ENCODE results near the gene PLXNA4. TPM values are rescaled to one million over a fixed set of nuclear protein-coding genes. Genes with fewer than 3 reads are reported as not detected.

The PLXNA4 gene
- total RNA-seq, 1 donor from 2014 or later = 14.0 TPM

- no peaks in the 10 kb centered on the region for H3K4me1 ChIP-seq
- H3K36me3 ChIP-seq = no peaks in the 10 kb centered on the region
- H3K27ac ChIP-seq = no peak overlapping the region
- H3K27me3 ChIP-seq = no peaks in the 10 kb centered on the region
- no peak overlapping the region for H3K4me3 ChIP-seq
- no peaks in the 10 kb centered on the region for H3K9me3 ChIP-seq
- intact Hi-C loops (cut with DNase I) = no loop called here
- no peak for DNase-seq (ENCODE audit: extremely low spot score in 2 of 2)
- TF ChIP-seq CTCF (IDR thresholded peaks at IDR 0.05) (no peak), POLR2A (IDR thresholded peaks at IDR 0.05) (no peak), POLR2AphosphoS5 (IDR thresholded peaks at IDR 0.05; ENCODE audit: insufficient read depth in 1 of 2, low read depth in 1 of 2) (no peak)
Measured at GRCh38 chr7:132561763-132562162, 14.5 kb downstream of the PLXNA4 start.

GRCh38 chr7:132560825-132561529 is 15.3 kb downstream of the PLXNA4 start:
- H3K27ac ChIP-seq = no peak overlapping the region
- no peak for DNase-seq (ENCODE audit: extremely low spot score in 2 of 2)
- intact Hi-C loops (cut with DNase I) = no loop called here

GRCh38 chr7:132560105-132560504 is 16.2 kb downstream of the PLXNA4 start:
- H3K9me3 ChIP-seq = no peaks in the 10 kb centered on the region
- intact Hi-C loops (cut with DNase I) = no loop called here
- DNase-seq (ENCODE audit: extremely low spot score in 2 of 2) = no peak
- H3K27ac ChIP-seq = no peak overlapping the region
- no peaks in the 10 kb centered on the region for H3K27me3 ChIP-seq
- TF ChIP-seq POLR2A (IDR thresholded peaks at IDR 0.05) (no peak), CTCF (IDR thresholded peaks at IDR 0.05) (no peak), POLR2AphosphoS5 (IDR thresholded peaks at IDR 0.05; ENCODE audit: insufficient read depth in 1 of 2, low read depth in 1 of 2) (no peak)
- H3K36me3 ChIP-seq = no peaks in the 10 kb centered on the region
- H3K4me1 ChIP-seq = no peaks in the 10 kb centered on the region
- H3K4me3 ChIP-seq = no peak overlapping the region

More at GRCh38 chr7:132560825-132561529, 15.3 kb downstream of the PLXNA4 start:
- Histone ChIP-seq H3K36me3 (no peaks in the 10 kb centered on the region), H3K27me3 (no peaks in the 10 kb centered on the region), H3K9me3 (no peaks in the 10 kb centered on the region), H3K4me1 (no peaks in the 10 kb centered on the region), H3K4me3 (no peak overlapping the region)
- TF ChIP-seq POLR2AphosphoS5 (IDR thresholded peaks at IDR 0.05; ENCODE audit: insufficient read depth in 1 of 2, low read depth in 1 of 2) (no peak), POLR2A (IDR thresholded peaks at IDR 0.05) (no peak), CTCF (IDR thresholded peaks at IDR 0.05) (no peak)

- no peak for TF ChIP-seq CTCF (IDR thresholded peaks at IDR 0.05)
- no peak for TF ChIP-seq POLR2A (IDR thresholded peaks at IDR 0.05)
- no peak for TF ChIP-seq POLR2AphosphoS5 (IDR thresholded peaks at IDR 0.05; ENCODE audit: insufficient read depth in 1 of 2, low read depth in 1 of 2)
- H3K27me3 ChIP-seq = no peaks in the 10 kb centered on the region
- no peak overlapping the region for H3K27ac ChIP-seq
- H3K4me1 ChIP-seq = no peaks in the 10 kb centered on the region
- intact Hi-C loops (cut with DNase I) = no loop called here
- no peak for DNase-seq (ENCODE audit: extremely low spot score in 2 of 2)
- H3K9me3 ChIP-seq = no peaks in the 10 kb centered on the region
- no peaks in the 10 kb centered on the region for H3K36me3 ChIP-seq
- H3K4me3 ChIP-seq = no peak overlapping the region
Measured at GRCh38 chr7:132558815-132559214, 17.5 kb downstream of the PLXNA4 start.

GRCh38 chr7:132557489-132558044 is 18.7 kb downstream of the PLXNA4 start:
- intact Hi-C loops (cut with DNase I) = no loop called here
- Histone ChIP-seq H3K27me3 (no peaks in the 10 kb centered on the region), H3K36me3 (no peaks in the 10 kb centered on the region), H3K4me1 (no peaks in the 10 kb centered on the region), H3K4me3 (no peak overlapping the region), H3K9me3 (no peaks in the 10 kb centered on the region), H3K27ac (no peak overlapping the region)
- no peak for DNase-seq (ENCODE audit: extremely low spot score in 2 of 2)
- TF ChIP-seq CTCF (IDR thresholded peaks at IDR 0.05) (no peak), POLR2AphosphoS5 (IDR thresholded peaks at IDR 0.05; ENCODE audit: insufficient read depth in 1 of 2, low read depth in 1 of 2) (no peak), POLR2A (IDR thresholded peaks at IDR 0.05) (no peak)

All from vagina (tissue), 2 donors.